GM12878 (cell line): ENCODE data around the gene SOX6. TPM values are rescaled to one million over a fixed set of nuclear protein-coding genes. Genes with fewer than 3 reads are reported as not detected.

Experiments used
- ATAC-seq: fragments of 200-7000 bp; cut with Tn5 transposase; 3 replicates; pipeline ENCODE4 v1.9.1; 2020; ENCODE audit warnings: mild to moderate bottlenecking, moderate library complexity
- BruUV-seq: library from RNA; stranded (reverse); fragments of 400-500 nt; replicated peaks from 2 replicates; lab custom pipeline; 2021; lab: Mats Ljungman, UMichigan
- CTCF ChIA-PET: fragments of 300-600 bp; sonication (Branson Sonifier 250); formaldehyde crosslinking; extraction: SDS; loops from one replicate; lab custom pipeline; 2021; ENCODE audit warnings: inconsistent platforms; lab: Yijun Ruan, JAX
- POLR2A ChIA-PET: fragments of 350-600 bp; formaldehyde crosslinking; extraction: SDS; loops from one replicate; lab custom pipeline; 2021; ENCODE audit warnings: inconsistent platforms; lab: Charles Lee
- RAD21 ChIA-PET: fragments of 300-600 bp; sonication (Branson Sonifier 250); formaldehyde crosslinking; loops from one replicate; lab custom pipeline; 2023; ENCODE audit warnings: antibody characterized with exemption; ENCODE audit not compliant: unreplicated experiment; lab: Charles Lee
- SMC1A ChIA-PET: fragments of 300-600 bp; sonication (Branson Sonifier 250); formaldehyde crosslinking; loops from one replicate; lab custom pipeline; 2023; ENCODE audit not compliant: unreplicated experiment, uncharacterized antibody; lab: Charles Lee
- DNase-seq: peaks from one replicate; pipeline ENCODE4 v3.0.0-alpha.2; 2011; ENCODE audit warnings: low read depth, low spot score
- FAIRE-seq: peaks from 3 replicates; lab custom pipeline; 2011; peaks lifted over from hg19 to GRCh38; lab: Jason Lieb, UNC
- H2AFZ ChIP-seq: 2 replicates; pipeline ENCODE4 v1.6.0; 2011; ENCODE audit warnings: low read depth, low read length, control low read depth; ENCODE audit not compliant: control insufficient read depth
- H3K27ac ChIP-seq: 2 replicates; pipeline ENCODE4 v1.5.1; 2011; ENCODE audit warnings: control low read depth; ENCODE audit not compliant: control insufficient read depth, insufficient read depth
- H3K27me3 ChIP-seq, 2 experiments: replicated peaks in 1 of 2; 2 replicates each; pipeline versions ENCODE4 v1.6.0 to v1.6.1; 2011; ENCODE audit warnings: low read length in 1 of 2; ENCODE audit not compliant: control insufficient read depth in 2 of 2, insufficient read depth in 2 of 2
- H3K36me3 ChIP-seq, 2 experiments: 2 replicates each; pipeline ENCODE4 v1.5.1; 2011; ENCODE audit warnings: low read length in 1 of 2; ENCODE audit not compliant: control insufficient read depth in 2 of 2, insufficient read depth in 2 of 2
- H3K4me1 ChIP-seq: 2 replicates; pipeline ENCODE4 v1.6.1; 2011; ENCODE audit warnings: mild to moderate bottlenecking, low read length, moderate library complexity, mixed read lengths; ENCODE audit not compliant: control insufficient read depth, insufficient read depth
- H3K4me2 ChIP-seq: 2 replicates; pipeline ENCODE4 v1.6.0; 2011; ENCODE audit warnings: control low read depth; ENCODE audit not compliant: control insufficient read depth, insufficient read depth
- H3K4me3 ChIP-seq: fragments of 200-600 bp; sonication (generic); 2 replicates; pipeline ENCODE4 v1.5.1; 2016
- H3K79me2 ChIP-seq: 2 replicates; pipeline ENCODE4 v1.6.0; 2011; ENCODE audit warnings: low read length; ENCODE audit not compliant: control insufficient read depth, insufficient read depth
- H3K9ac ChIP-seq: 2 replicates; pipeline ENCODE4 v1.8.0; 2011; ENCODE audit warnings: low read length, control low read depth, mixed read lengths; ENCODE audit not compliant: control insufficient read depth, insufficient read depth
- H3K9me3 ChIP-seq: replicated peaks from 3 replicates; pipeline ENCODE4 v1.5.1; 2011; ENCODE audit warnings: mild to moderate bottlenecking, low read length; ENCODE audit not compliant: control insufficient read depth, insufficient read depth
- H4K20me1 ChIP-seq: 2 replicates; pipeline ENCODE4 v1.6.0; 2011; ENCODE audit not compliant: control insufficient read depth, insufficient read depth
- BCLAF1 ChIP-seq: fragments of 450-650 bp; IDR thresholded peaks from 2 replicates; pipeline ENCODE4 v1.6.1; 2017; ENCODE audit warnings: antibody characterized with exemption, mild to moderate bottlenecking, moderate library complexity
- E2F4 ChIP-seq: IDR thresholded peaks from 2 replicates; pipeline ENCODE4 v1.6.1; 2012; ENCODE audit warnings: low read depth, low read length, improper control_type of control experiment
- E4F1 ChIP-seq: fragments of 450-650 bp; IDR thresholded peaks from 2 replicates; pipeline ENCODE4 v1.6.1; 2018; ENCODE audit warnings: borderline replicate concordance, mild to moderate bottlenecking; ENCODE audit not compliant: partially characterized antibody
- IKZF1 ChIP-seq: fragments of 450-650 bp; conservative IDR thresholded peaks from 2 replicates; pipeline ENCODE4 v1.6.1; 2017; ENCODE audit warnings: antibody characterized with exemption, mild to moderate bottlenecking
- IRF4 ChIP-seq: IDR thresholded peaks from 2 replicates; pipeline ENCODE4 v1.6.1; 2011; ENCODE audit warnings: low read depth, low read length
- POLR2AphosphoS2 ChIP-seq: IDR thresholded peaks from 2 replicates; pipeline ENCODE4 v1.6.1; 2011; ENCODE audit warnings: low read depth, mild to moderate bottlenecking, low read length, improper control_type of control experiment, moderate library complexity
- RB1 ChIP-seq: fragments of 450-650 bp; formaldehyde crosslinking; IDR thresholded peaks from 2 replicates; pipeline ENCODE4 v1.6.1; 2017; ENCODE audit warnings: mild to moderate bottlenecking, borderline replicate concordance
- RBBP5 ChIP-seq: fragments of 200-600 bp; sonication (generic); conservative IDR thresholded peaks from 2 replicates; pipeline ENCODE4 v1.6.1; 2016
- SMC3 ChIP-seq: IDR thresholded peaks from 2 replicates; pipeline ENCODE4 v1.6.1; 2011; ENCODE audit warnings: low read length, improper control_type of control experiment, borderline replicate concordance
- YY1 ChIP-seq: IDR thresholded peaks from 2 replicates; pipeline ENCODE4 v1.6.1; 2011; ENCODE audit warnings: low read depth, mild to moderate bottlenecking, low read length
- ZNF274 ChIP-seq: IDR thresholded peaks from one replicate; pipeline ENCODE4 v1.8.0; 2011; ENCODE audit not compliant: insufficient read length, insufficient read depth
- WGBS: methylation state at CpG from one replicate; pipeline ENCODE4 v1.1.6; 2016; ENCODE audit warnings: low lambda C conversion rate; ENCODE audit not compliant: insufficient replicate concordance, insufficient coverage; ENCODE audit errors: missing lambda C conversion rate; 5-methylcytosine and 5-hydroxymethylcytosine counted together
- in situ Hi-C: fragments of 300-500 bp; cut with MboI; formaldehyde crosslinking; loops from 9 replicates; pipeline ENCODE4 v1.14.3; 2018; ENCODE audit warnings: mixed read lengths
- intact Hi-C: fragments of 100-400 bp; cut with micrococcal nuclease; formaldehyde crosslinking; loops from one replicate; pipeline ENCODE4 v1.14.2; 2022; ENCODE audit not compliant: unreplicated experiment
- polyA plus RNA-seq, 11 experiments: library from polyadenylated mRNA; depleted of rRNA in 4 of 11; unstranded in 6 of 11; stranded (reverse) in 5 of 11; fragments of >200 nt; fragmentation: Nextera tagmentation in 4 of 11; fragmentation: Illumina TruSeq in 1 of 11; extraction: Ambion mirVana in 4 of 11; extraction: Trizol in 1 of 11; gene quantifications; 1 replicate in 1 of 11; 2 replicates in 10 of 11; pipeline versions ENCODE4 v1.2.1 to v1.2.3, GENCODE V29; 2011 to 2016; ENCODE audit warnings: inconsistent platforms in 2 of 11, missing spikeins in 2 of 11, low read depth in 1 of 11
- total RNA-seq, 4 experiments: library from RNA; depleted of rRNA in 3 of 4; stranded (reverse); fragments of >200 nt in 3 of 4; fragmentation: Illumina TruSeq in 1 of 4; extraction: Trizol in 1 of 4; gene quantifications; 2 replicates each; pipeline versions ENCODE4 v1.2.1 to v1.2.3, GENCODE V29; 2013 to 2021

Gene SOX6
- total and polyA plus RNA-seq, 10 of the 15 experiments (the other 5 are each of a cell fraction or from before 2014, with no cell fraction given): 0.03 to 0.71 (median 0.29) TPM; not detected in 4

GRCh38 chr11:16299390-16299789 lies 57.0 kb downstream of the SOX6 start:
- FAIRE-seq (no peak), ATAC-seq (no peak), DNase-seq (no peak)
- Histone ChIP-seq H3K9ac (no peak overlapping the region), H2AFZ (no peak overlapping the region), H3K27me3 (no peaks in the 10 kb centered on the region), H3K27ac (no peak overlapping the region), H3K4me1 (no peaks in the 10 kb centered on the region), H3K4me3 (no peak overlapping the region), H3K36me3 (no peaks in the 10 kb centered on the region), H4K20me1 (no peaks in the 10 kb centered on the region), H3K4me2 (no peak overlapping the region), H3K9me3 (no peaks in the 10 kb centered on the region), H3K79me2 (no peaks in the 10 kb centered on the region)
- ChIA-PET RAD21 (no interaction called here), CTCF (no interaction called here), POLR2A (no interaction called here), SMC1A (interaction anchor here (0.6 to 1.4 kb wide), 2 partner anchors 10 to 244 kb away, joined by 3 read pairs; no protein-coding TSS in a partner anchor)
- no TSS peak for BruUV-seq
- TF ChIP-seq SMC3: no peak
- no peak for TF ChIP-seq IKZF1
- TF ChIP-seq ZNF274: no peak
- no peak for TF ChIP-seq RBBP5
- no peak for TF ChIP-seq POLR2AphosphoS2
- no peak for TF ChIP-seq IRF4
- no peak for TF ChIP-seq E4F1
- no peak for TF ChIP-seq BCLAF1
- TF ChIP-seq RB1: no peak
- TF ChIP-seq YY1: no peak
- TF ChIP-seq E2F4: no peak
- intact Hi-C loops: no loop called here
- in situ Hi-C loops: no loop called here
- 24% methylated on average over 4 of the region's 4 CpGs for WGBS
